GM12891 (cell line): ENCODE data around the gene SOX14.

ENCODE experiments used
- PAX5 ChIP-seq: IDR thresholded peaks from 2 replicates; pipeline ENCODE4 v1.6.1; 2011; ENCODE audit warnings: low read length, moderate library complexity, mild to moderate bottlenecking; ENCODE audit not compliant: insufficient read depth, severe bottlenecking
- POLR2A ChIP-seq: IDR thresholded peaks from 2 replicates; pipeline ENCODE4 v1.6.1; 2011; ENCODE audit warnings: low read depth, low read length, control low read depth
- POLR2AphosphoS5 ChIP-seq: IDR thresholded peaks from 2 replicates; pipeline ENCODE4 v1.6.1; 2011; ENCODE audit warnings: low read depth, low read length, control low read depth
- TAF1 ChIP-seq: IDR thresholded peaks from 2 replicates; pipeline ENCODE4 v1.6.1; 2011; ENCODE audit warnings: low read depth, low read length, control low read depth

DNA sequence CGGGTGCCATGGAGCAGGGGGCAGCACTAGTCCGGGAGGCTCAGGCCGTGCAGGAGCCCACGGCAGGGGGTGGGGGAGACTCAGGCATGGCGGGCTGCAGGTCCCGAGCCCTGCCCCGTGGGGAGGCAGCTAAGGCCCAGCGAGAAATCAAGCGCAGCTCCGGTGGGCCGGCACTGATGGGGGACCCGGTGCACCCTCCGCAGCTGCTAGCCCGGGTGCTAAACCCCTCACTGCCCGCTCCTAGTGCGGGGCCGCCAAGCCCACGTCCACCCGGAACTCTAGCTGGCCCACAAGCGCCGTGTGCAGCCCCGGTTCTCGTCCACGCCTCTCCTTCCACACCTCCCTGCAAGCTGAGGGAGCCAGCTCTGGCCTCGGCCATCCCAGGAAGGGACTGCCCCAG lies 49.6 kb upstream of the SOX14 start:
- TF ChIP-seq POLR2AphosphoS5 (no peak), POLR2A (no peak), TAF1 (no peak), PAX5 (no peak)
